OCI-LY1 (cell line): Measurements from ENCODE around the gene MDFIC.

Source experiments
- CTCF ChIP-seq: fragments of 200-600 bp; sonication (generic), shearing (Covaris generic); IDR thresholded peaks from 2 replicates; pipeline ENCODE4 v1.5.1; 2017; ENCODE audit warnings: mild to moderate bottlenecking, antibody characterized with exemption, low read length, moderate library complexity, mixed read lengths
- EZH2 ChIP-seq: fragments of 200-600 bp; sonication (generic), shearing (Covaris generic); IDR thresholded peaks from 2 replicates; pipeline ENCODE4 v1.8.0; 2017; ENCODE audit warnings: borderline replicate concordance, mixed run types, mild to moderate bottlenecking, antibody characterized with exemption, low read length, moderate library complexity, mixed read lengths

GRCh38 chr7:114966156-114966555 is 44.3 kb downstream of the MDFIC start:
- no peak for TF ChIP-seq CTCF
- TF ChIP-seq EZH2, result no peak
